DOHH2 (cell line): ENCODE results near the gene GPC6.

Experiments
- CTCF ChIP-seq: fragments of 200-600 bp; sonication (generic); IDR thresholded peaks from one replicate; pipeline ENCODE4 v1.5.1; 2014; ENCODE audit warnings: antibody characterized with exemption, mild to moderate bottlenecking, low read depth, low read length; ENCODE audit not compliant: poor library complexity, severe bottlenecking
- EZH2phosphoT487 ChIP-seq: fragments of 200-600 bp; sonication (generic); IDR thresholded peaks from 2 replicates; pipeline ENCODE4 v1.6.1; 2017; ENCODE audit warnings: borderline replicate concordance, mild to moderate bottlenecking, antibody characterized with exemption, low read length, moderate library complexity, mixed read lengths

GRCh38 chr13:93226065-93226622 is 463 bp upstream of the GPC6 start:
- TF ChIP-seq CTCF, result no peak
- no peak for TF ChIP-seq EZH2phosphoT487
